NB4 (cell line): Measurements from ENCODE around the gene USP10.

Experiments
- MYC ChIP-seq: IDR thresholded peaks from 2 replicates; pipeline ENCODE4 v1.6.1; 2011; ENCODE audit warnings: low read depth, low read length
- POLR2A ChIP-seq: IDR thresholded peaks from 2 replicates; pipeline ENCODE4 v1.6.1; 2011; ENCODE audit warnings: mild to moderate bottlenecking; ENCODE audit not compliant: insufficient read length; ENCODE audit errors: extremely low read depth
- TF ChIP-seq, protein P1 (sequence below): IDR thresholded peaks from one replicate; pipeline ENCODE4 v1.5.1; 2012; ENCODE audit warnings: low read depth, low read length
- TF ChIP-seq, protein P2 (sequence below): IDR thresholded peaks from 2 replicates; pipeline ENCODE4 v1.6.1; 2011; ENCODE audit warnings: low read depth, low read length

GRCh38 chr16:84712801-84713775, 13.3 kb downstream of the USP10 start:
- TF ChIP-seq, protein P1, sequence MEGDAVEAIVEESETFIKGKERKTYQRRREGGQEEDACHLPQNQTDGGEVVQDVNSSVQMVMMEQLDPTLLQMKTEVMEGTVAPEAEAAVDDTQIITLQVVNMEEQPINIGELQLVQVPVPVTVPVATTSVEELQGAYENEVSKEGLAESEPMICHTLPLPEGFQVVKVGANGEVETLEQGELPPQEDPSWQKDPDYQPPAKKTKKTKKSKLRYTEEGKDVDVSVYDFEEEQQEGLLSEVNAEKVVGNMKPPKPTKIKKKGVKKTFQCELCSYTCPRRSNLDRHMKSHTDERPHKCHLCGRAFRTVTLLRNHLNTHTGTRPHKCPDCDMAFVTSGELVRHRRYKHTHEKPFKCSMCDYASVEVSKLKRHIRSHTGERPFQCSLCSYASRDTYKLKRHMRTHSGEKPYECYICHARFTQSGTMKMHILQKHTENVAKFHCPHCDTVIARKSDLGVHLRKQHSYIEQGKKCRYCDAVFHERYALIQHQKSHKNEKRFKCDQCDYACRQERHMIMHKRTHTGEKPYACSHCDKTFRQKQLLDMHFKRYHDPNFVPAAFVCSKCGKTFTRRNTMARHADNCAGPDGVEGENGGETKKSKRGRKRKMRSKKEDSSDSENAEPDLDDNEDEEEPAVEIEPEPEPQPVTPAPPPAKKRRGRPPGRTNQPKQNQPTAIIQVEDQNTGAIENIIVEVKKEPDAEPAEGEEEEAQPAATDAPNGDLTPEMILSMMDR: no peak
- TF ChIP-seq, protein P2, sequence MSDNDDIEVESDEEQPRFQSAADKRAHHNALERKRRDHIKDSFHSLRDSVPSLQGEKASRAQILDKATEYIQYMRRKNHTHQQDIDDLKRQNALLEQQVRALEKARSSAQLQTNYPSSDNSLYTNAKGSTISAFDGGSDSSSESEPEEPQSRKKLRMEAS: no peak
- TF ChIP-seq POLR2A (no peak), MYC (no peak)
